MV-4-11 (cell line): ENCODE results near the gene FAM9C.
A peak's percentile ranks its signal among the peaks of the same experiment; 100 is the strongest.
"Not testable (repeated sequence)": the region's sequence is repeated elsewhere in the genome, so short reads cannot be mapped to it uniquely, and the experiment has no call there.

Experiments
- DNase-seq: peaks from one replicate; lab custom pipeline; 2025; lab: John Stamatoyannopoulos, UW

FAM9C gene

GRCh38 chrX:13044441-13044840 is at the start of gene FAM9C:
FAM9C (minus strand) TSS chrX:13044620; CDS start chrX:13043789, 831 bp downstream.
- DNase-seq: no peak

- DNase-seq: no peak
Measured at GRCh38 chrX:13093529-13094140, 49.2 kb upstream of the FAM9C start.

GRCh38 chrX:13092455-13092941 is 48.1 kb upstream of the FAM9C start:
- peak; percentile 96 for DNase-seq

- peak; percentile 91 for DNase-seq
Measured at GRCh38 chrX:13091111-13091765, 46.8 kb upstream of the FAM9C start.

GRCh38 chrX:13090339-13091110 is 46.1 kb upstream of the FAM9C start:
- DNase-seq: peak; percentile 71

- DNase-seq: no peak
Measured at GRCh38 chrX:13090027-13090338, 45.6 kb upstream of the FAM9C start.

- DNase-seq: no peak
Measured at GRCh38 chrX:13088156-13088487, 43.7 kb upstream of the FAM9C start.

GRCh38 chrX:13087322-13088155 is 43.1 kb upstream of the FAM9C start:
- peak; percentile 92 for DNase-seq

- DNase-seq: not testable (repeated sequence)
Measured at GRCh38 chrX:13086793-13087321, 42.4 kb upstream of the FAM9C start.

- no peak for DNase-seq
Measured at GRCh38 chrX:13086076-13086475, 41.7 kb upstream of the FAM9C start.

GRCh38 chrX:13085526-13085925 is 41.1 kb upstream of the FAM9C start:
- no peak for DNase-seq

- DNase-seq: no peak
Measured at GRCh38 chrX:13084611-13085010, 40.2 kb upstream of the FAM9C start.

GRCh38 chrX:13083755-13084326 is 39.4 kb upstream of the FAM9C start:
- DNase-seq: not testable (repeated sequence)

- DNase-seq: no peak
Measured at GRCh38 chrX:13082206-13083065, 38.0 kb upstream of the FAM9C start.

- DNase-seq: peak; percentile 94
Measured at GRCh38 chrX:13081395-13082205, 37.2 kb upstream of the FAM9C start.

GRCh38 chrX:13080128-13080795 is 35.8 kb upstream of the FAM9C start:
- DNase-seq: no peak

GRCh38 chrX:13078739-13079444 is 34.5 kb upstream of the FAM9C start:
- peak; percentile 49 for DNase-seq

GRCh38 chrX:13077168-13077567 is 32.7 kb upstream of the FAM9C start:
- DNase-seq: peak; percentile 78
